ENCODE measurements around the gene MAP4K3.

MAP4K3 gene

DNA sequence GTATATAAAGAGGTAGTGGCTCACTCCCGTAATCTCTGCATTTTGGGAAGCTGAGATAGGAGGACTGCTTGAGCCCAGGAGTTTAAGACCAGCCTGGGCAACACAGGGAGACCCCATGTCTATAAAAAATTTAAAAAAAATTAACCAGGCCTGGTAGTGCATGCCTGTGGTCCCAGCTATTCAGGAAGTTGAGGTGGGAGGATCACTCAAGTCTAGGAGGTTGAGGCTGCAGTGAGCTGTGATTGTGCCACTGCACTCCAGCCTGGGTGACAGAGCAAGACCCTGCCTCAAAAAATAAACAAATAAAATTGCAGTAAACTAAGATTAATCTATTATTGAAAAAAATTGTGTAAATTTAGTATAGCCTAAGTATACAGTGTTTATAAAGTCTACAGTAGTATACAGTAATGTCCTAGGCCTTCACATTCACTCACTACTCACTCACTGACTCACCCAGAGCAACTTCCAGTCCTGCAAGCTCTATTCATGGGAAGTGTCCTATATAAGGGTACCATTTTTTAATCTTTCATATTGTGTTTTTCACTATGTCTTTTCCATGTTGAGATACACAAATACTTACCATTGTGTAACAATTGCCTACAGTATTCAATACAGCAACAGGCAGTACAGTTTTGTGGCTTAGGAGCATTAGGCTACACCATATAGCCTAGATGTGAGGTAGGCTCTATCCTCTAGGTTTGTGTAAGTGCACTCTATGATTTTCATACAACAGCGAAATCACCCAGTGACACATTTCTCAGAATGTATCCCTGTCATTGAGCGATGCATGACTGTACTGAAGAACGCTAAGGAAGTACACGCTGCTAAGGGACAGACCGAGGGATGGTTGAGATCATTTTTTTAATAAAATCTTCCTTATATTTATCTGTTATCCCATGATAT is 10.4 kb upstream of the MAP4K3 start:
- Histone ChIP-seq H3K27me3 (replicated peaks; ENCODE audit: control insufficient read depth, insufficient read depth, low read length, poor library complexity, severe bottlenecking) (no peaks in the 10 kb centered on the region), H3K9me3 (ENCODE audit: control insufficient read depth, low read length) (no peaks in the 10 kb centered on the region), H3K4me1 (ENCODE audit: control insufficient read depth, insufficient read depth, low read length, poor library complexity, severe bottlenecking) (no peaks in the 10 kb centered on the region), H3K27ac (ENCODE audit: insufficient read depth, low read length, poor library complexity, severe bottlenecking) (no peak overlapping the region), H3K36me3 (ENCODE audit: control insufficient read depth, insufficient read depth, low read length) (no peaks in the 10 kb centered on the region), H3K4me3 (ENCODE audit: insufficient read depth, low read depth, low read length, poor library complexity, severe bottlenecking) (no peak overlapping the region)
- DNase-seq = no peak

DNA sequence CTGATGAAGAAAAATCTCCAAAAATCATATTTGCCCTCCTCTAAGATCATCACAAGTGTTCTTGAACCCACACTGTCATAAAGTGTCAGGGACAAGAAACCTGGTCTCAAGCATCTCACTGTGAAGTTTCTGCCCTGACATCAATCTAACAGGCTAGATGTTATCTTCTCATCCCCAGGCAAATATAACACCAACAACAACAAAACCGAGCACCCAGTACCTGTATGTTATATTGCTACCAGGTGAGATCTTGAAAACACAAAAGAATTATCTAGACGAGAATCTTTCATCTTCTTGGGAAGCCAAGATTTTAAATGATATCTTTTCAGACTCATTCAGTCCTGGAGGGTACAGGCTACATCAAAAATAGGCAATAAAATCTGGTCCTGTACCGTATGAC is 8.8 kb upstream of the MAP4K3 start:
- Histone ChIP-seq H3K27ac (ENCODE audit: insufficient read depth, low read length, poor library complexity, severe bottlenecking) (no peak overlapping the region), H3K4me3 (ENCODE audit: insufficient read depth, low read depth, low read length, poor library complexity, severe bottlenecking) (no peak overlapping the region), H3K27me3 (replicated peaks; ENCODE audit: control insufficient read depth, insufficient read depth, low read length, poor library complexity, severe bottlenecking) (no peaks in the 10 kb centered on the region), H3K9me3 (ENCODE audit: control insufficient read depth, low read length) (no peaks in the 10 kb centered on the region), H3K36me3 (ENCODE audit: control insufficient read depth, insufficient read depth, low read length) (no peaks in the 10 kb centered on the region), H3K4me1 (ENCODE audit: control insufficient read depth, insufficient read depth, low read length, poor library complexity, severe bottlenecking) (no peaks in the 10 kb centered on the region)
- no peak for DNase-seq

DNA sequence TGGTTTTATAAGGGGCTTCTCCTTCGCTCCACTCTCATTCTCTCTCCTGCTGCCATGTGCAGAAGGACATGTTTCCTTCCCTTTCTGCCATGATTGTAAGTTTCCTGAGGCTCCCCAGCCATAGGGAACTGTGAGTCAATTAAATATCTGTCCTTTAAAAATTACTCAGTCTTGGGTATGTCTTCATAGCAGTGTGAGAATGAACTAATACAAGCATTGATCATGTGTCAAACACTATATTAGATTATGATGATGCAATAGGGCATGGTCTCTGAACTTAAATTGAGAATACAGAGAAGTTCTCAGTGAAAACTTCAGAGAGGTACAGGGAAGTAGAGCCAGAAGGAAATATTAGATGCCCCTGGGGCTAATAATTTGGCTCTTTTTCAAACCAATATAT is 5.9 kb upstream of the MAP4K3 start:
- H3K9me3 ChIP-seq (ENCODE audit: control insufficient read depth, low read length) = no peaks in the 10 kb centered on the region
- no peaks in the 10 kb centered on the region for H3K36me3 ChIP-seq (ENCODE audit: control insufficient read depth, insufficient read depth, low read length)
- H3K4me1 ChIP-seq (ENCODE audit: control insufficient read depth, insufficient read depth, low read length, poor library complexity, severe bottlenecking) = no peaks in the 10 kb centered on the region
- H3K27me3 ChIP-seq (replicated peaks; ENCODE audit: control insufficient read depth, insufficient read depth, low read length, poor library complexity, severe bottlenecking) = no peaks in the 10 kb centered on the region
- no peak overlapping the region for H3K27ac ChIP-seq (ENCODE audit: insufficient read depth, low read length, poor library complexity, severe bottlenecking)
- no peak for DNase-seq
- no peak overlapping the region for H3K4me3 ChIP-seq (ENCODE audit: insufficient read depth, low read depth, low read length, poor library complexity, severe bottlenecking)

DNA sequence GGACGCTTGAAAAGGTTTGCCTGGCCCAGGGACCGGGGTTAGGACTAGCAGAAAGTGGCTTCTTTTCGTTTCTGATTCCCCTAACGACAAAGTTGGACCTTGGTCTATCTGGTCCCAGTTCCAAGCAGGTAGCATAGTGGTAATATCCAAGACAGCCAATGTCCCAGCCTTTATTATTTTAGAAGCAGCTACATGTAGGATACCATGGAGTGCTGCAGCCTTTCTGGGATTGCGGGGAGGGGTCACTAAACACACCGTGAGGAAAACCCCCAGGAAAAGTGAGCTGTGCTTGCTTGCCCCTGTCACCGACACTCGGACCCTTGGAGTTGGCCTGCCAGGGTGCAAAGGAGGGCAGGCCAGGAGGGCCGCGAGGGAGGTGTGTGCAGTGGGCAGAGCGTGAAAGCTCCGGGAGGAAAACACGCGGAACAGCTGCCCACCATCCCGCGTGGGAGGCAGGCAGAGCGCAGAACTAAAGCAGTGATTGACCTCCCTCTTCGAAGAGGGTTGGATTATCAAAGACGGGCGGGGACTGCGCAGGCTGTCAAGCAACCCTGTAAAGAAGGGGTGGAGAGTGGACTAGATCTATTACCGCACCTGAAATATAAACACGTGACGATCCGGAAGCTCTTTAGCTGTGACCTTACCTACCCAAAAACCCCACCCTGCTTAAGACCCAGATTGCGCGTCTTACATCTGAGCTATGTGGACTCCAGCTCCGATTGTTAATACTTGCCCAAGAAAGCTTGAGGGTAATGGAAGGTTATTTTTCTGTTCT is 624 bp upstream of the MAP4K3 start:
- peak overlapping the region; percentile 97 for H3K4me3 ChIP-seq (ENCODE audit: insufficient read depth, low read depth, low read length, poor library complexity, severe bottlenecking)
- no peaks in the 10 kb centered on the region for H3K9me3 ChIP-seq (ENCODE audit: control insufficient read depth, low read length)
- DNase-seq = peak in 2 of 3 donors; percentile 13 to 23
- no peaks in the 10 kb centered on the region for H3K27me3 ChIP-seq (replicated peaks; ENCODE audit: control insufficient read depth, insufficient read depth, low read length, poor library complexity, severe bottlenecking)
- H3K27ac ChIP-seq (ENCODE audit: insufficient read depth, low read length, poor library complexity, severe bottlenecking) = peak overlapping the region; percentile 28
- no peaks in the 10 kb centered on the region for H3K36me3 ChIP-seq (ENCODE audit: control insufficient read depth, insufficient read depth, low read length)
- H3K4me1 ChIP-seq (ENCODE audit: control insufficient read depth, insufficient read depth, low read length, poor library complexity, severe bottlenecking) = peaks cover 3% of the 10 kb centered on the region

DNA sequence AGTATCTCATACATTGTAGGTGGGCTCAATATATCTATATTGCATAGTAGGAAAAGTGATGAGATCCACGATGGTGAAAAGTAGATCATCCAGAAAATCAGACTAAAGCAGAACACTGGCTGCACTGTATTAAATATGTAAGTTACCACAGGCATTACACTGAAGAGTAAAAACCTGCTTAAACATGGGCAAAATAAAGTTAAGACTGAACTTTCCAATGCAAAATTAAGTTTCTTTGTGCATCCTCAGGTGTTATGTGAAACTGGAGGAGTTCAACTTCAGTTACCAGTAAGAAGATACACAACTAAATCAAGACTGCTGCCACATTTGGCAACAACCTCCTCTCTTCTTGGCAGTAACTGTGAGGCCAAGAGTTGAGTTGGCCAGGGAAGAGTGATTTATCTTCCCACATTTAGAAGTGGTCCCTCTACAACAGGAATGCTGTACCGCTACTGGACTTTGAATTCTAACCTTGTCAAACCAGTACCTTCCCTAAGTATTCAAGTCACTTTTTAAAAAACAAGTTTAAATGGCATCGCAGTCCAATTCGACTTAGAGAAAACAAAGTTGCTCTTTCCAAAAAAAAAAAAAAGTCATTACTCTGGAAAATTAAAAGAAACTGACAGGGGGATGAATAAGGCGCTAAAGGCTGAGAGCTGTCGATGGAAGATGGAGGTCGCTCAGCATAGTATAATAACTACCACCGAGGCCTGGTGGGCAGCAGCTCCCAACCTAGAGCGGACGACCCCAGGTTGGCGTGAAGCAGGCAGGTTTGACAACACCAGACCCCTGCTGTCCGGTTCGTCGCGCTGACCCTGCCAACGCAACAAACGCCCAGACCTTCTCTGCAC is 1.1 kb downstream of the MAP4K3 start:
- H3K4me1 ChIP-seq (ENCODE audit: control insufficient read depth, insufficient read depth, low read length, poor library complexity, severe bottlenecking) = peaks cover 8% of the 10 kb centered on the region
- DNase-seq = no peak
- no peaks in the 10 kb centered on the region for H3K36me3 ChIP-seq (ENCODE audit: control insufficient read depth, insufficient read depth, low read length)

DNA sequence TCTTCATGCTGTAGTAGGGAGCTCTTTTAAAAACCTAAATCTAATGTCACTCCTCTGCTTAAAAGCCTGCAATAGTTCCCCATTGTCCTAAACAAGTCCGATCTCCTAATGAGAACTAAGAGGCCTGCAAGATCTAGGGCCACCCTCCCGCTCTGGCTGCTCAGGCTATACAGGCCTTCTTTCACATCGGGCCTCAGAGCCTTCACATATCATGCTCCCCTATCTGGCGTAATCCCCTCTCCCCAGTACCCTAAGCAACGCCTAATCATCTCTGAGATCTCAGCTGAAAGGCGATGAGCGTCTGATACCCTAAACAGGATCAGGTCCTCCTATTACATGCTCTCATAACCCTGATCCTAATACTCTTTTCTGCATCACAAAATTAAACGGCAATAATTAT is 1.9 kb downstream of the MAP4K3 start:
- H3K27ac ChIP-seq (ENCODE audit: insufficient read depth, low read length, poor library complexity, severe bottlenecking) = no peak overlapping the region
- H3K27me3 ChIP-seq (replicated peaks; ENCODE audit: control insufficient read depth, insufficient read depth, low read length, poor library complexity, severe bottlenecking) = no peaks in the 10 kb centered on the region
- no peak for DNase-seq
- no peaks in the 10 kb centered on the region for H3K9me3 ChIP-seq (ENCODE audit: control insufficient read depth, low read length)
- no peaks in the 10 kb centered on the region for H3K36me3 ChIP-seq (ENCODE audit: control insufficient read depth, insufficient read depth, low read length)
- no peak overlapping the region for H3K4me3 ChIP-seq (ENCODE audit: insufficient read depth, low read depth, low read length, poor library complexity, severe bottlenecking)
- peaks cover 8% of the 10 kb centered on the region for H3K4me1 ChIP-seq (ENCODE audit: control insufficient read depth, insufficient read depth, low read length, poor library complexity, severe bottlenecking)

More for the DNA sequence above, 1.1 kb downstream of the MAP4K3 start:
- Histone ChIP-seq H3K4me3 (ENCODE audit: insufficient read depth, low read depth, low read length, poor library complexity, severe bottlenecking) (peak overlapping the region; percentile 97), H3K27me3 (replicated peaks; ENCODE audit: control insufficient read depth, insufficient read depth, low read length, poor library complexity, severe bottlenecking) (no peaks in the 10 kb centered on the region), H3K9me3 (ENCODE audit: control insufficient read depth, low read length) (no peaks in the 10 kb centered on the region), H3K27ac (ENCODE audit: insufficient read depth, low read length, poor library complexity, severe bottlenecking) (no peak overlapping the region)

DNA sequence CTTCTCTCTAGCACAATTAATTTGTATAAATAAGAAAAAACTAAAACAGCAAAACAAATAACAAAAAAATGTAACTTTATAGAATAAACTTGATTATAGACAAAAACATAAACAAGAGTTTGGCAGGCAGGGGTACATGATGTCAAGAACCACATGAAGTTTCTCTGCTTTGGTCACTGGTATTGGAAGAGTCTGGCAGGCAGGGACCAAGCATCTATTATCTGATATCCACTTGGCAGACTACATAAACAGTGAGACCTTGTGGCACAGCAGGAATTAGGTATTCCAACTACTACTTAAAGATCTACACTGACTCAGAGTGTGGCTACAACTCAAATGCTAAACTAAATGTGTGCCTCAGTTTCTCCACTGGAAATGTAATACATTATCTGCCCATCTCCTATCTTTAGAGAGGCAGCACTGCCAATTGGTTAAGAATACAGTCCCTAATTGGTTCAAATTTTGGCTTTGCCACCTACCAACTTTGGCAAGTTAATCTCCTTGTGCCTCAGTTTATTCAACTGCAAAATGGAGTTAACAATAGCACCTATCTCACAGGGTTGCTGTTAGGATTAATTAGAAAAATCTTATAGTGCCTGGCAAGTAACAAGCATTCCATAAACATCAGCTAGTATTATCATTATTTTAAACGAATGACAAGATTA is 2.7 kb downstream of the MAP4K3 start:
- Histone ChIP-seq H3K36me3 (ENCODE audit: control insufficient read depth, insufficient read depth, low read length) (no peaks in the 10 kb centered on the region), H3K4me3 (ENCODE audit: insufficient read depth, low read depth, low read length, poor library complexity, severe bottlenecking) (no peak overlapping the region), H3K27ac (ENCODE audit: insufficient read depth, low read length, poor library complexity, severe bottlenecking) (no peak overlapping the region), H3K9me3 (ENCODE audit: control insufficient read depth, low read length) (no peaks in the 10 kb centered on the region), H3K4me1 (ENCODE audit: control insufficient read depth, insufficient read depth, low read length, poor library complexity, severe bottlenecking) (peaks cover 8% of the 10 kb centered on the region), H3K27me3 (replicated peaks; ENCODE audit: control insufficient read depth, insufficient read depth, low read length, poor library complexity, severe bottlenecking) (no peaks in the 10 kb centered on the region)
- no peak for DNase-seq

DNA sequence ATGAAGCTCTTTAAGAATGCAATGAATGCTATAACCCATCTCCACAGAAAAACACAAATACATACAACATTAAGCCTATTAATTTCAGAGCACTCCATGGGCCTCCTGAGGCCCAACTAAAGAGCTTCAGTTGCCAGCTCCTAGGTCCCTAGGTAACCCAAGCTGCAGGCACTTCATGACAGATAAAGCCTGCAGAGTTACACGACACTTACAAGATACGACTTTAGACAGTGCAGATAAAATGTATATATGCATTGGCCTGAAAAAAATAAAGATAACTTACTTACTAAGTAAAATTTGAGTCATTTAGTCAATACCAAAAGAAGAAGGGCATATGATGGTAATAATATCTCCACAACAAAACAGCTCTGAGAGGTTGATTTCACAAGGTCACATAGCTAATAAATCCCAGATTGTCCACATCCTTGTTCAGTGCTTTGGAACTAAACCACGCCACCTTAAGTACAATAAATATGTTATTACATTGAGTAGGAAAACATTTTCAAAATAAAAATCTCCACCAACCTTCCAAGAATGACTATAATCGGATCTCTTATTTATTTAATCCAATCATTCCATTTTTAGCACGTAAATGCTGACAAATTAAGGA is 3.4 kb downstream of the MAP4K3 start:
- Histone ChIP-seq H3K36me3 (ENCODE audit: control insufficient read depth, insufficient read depth, low read length) (no peaks in the 10 kb centered on the region), H3K4me3 (ENCODE audit: insufficient read depth, low read depth, low read length, poor library complexity, severe bottlenecking) (no peak overlapping the region), H3K27me3 (replicated peaks; ENCODE audit: control insufficient read depth, insufficient read depth, low read length, poor library complexity, severe bottlenecking) (no peaks in the 10 kb centered on the region), H3K9me3 (ENCODE audit: control insufficient read depth, low read length) (no peaks in the 10 kb centered on the region), H3K27ac (ENCODE audit: insufficient read depth, low read length, poor library complexity, severe bottlenecking) (no peak overlapping the region), H3K4me1 (ENCODE audit: control insufficient read depth, insufficient read depth, low read length, poor library complexity, severe bottlenecking) (peaks cover 8% of the 10 kb centered on the region)
- DNase-seq = no peak

DNA sequence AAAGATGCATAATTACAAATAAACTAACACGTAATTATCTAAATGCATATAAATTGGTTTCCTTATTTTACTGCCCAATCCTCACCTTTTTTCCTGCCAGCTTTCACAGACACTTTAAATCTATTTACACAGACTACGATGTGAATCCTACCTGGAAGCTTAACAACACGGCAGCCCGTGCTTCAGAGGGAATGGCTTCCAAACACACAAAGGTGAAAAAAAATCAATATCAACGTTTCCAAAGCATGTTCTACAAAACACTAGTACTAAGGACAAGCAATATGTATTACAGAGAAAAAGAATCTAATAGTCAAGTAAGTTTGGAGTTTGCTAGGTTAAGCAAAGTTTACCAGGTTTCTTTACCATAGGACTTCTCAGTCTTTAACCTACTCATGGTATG is 4.4 kb downstream of the MAP4K3 start:
- H3K4me3 ChIP-seq (ENCODE audit: insufficient read depth, low read depth, low read length, poor library complexity, severe bottlenecking) = no peak overlapping the region
- peaks cover 8% of the 10 kb centered on the region for H3K4me1 ChIP-seq (ENCODE audit: control insufficient read depth, insufficient read depth, low read length, poor library complexity, severe bottlenecking)
- H3K27ac ChIP-seq (ENCODE audit: insufficient read depth, low read length, poor library complexity, severe bottlenecking) = no peak overlapping the region
- no peak for DNase-seq
- H3K27me3 ChIP-seq (replicated peaks; ENCODE audit: control insufficient read depth, insufficient read depth, low read length, poor library complexity, severe bottlenecking) = no peaks in the 10 kb centered on the region
- H3K36me3 ChIP-seq (ENCODE audit: control insufficient read depth, insufficient read depth, low read length) = no peaks in the 10 kb centered on the region
- no peaks in the 10 kb centered on the region for H3K9me3 ChIP-seq (ENCODE audit: control insufficient read depth, low read length)

All from effector memory CD4-positive, alpha-beta T cell (primary cell).